A172 (cell line): ENCODE results near the gene OLFML2B. TPM values are rescaled to one million over a fixed set of nuclear protein-coding genes. Genes with fewer than 3 reads are reported as not detected.
"Not testable (repeated sequence)": the region's sequence is repeated elsewhere in the genome, so short reads cannot be mapped to it uniquely, and the experiment has no call there.

Experiments used
- DNase-seq: peaks from one replicate; pipeline ENCODE4 v3.0.0-alpha.2; 2015; ENCODE audit warnings: low spot score
- total RNA-seq: library from RNA; depleted of rRNA; stranded (reverse); fragments of >200 nt; shearing (Covaris generic); gene quantifications from 2 replicates; pipeline ENCODE4 v1.2.3, GENCODE V29; 2014; rRNA removed

The OLFML2B gene
- total RNA-seq: 1.9 and 2.3 TPM in 2 replicates

- peak; percentile 80 for DNase-seq
These were observed at the start of gene OLFML2B for GRCh38 chr1:162023547-162024501. TSS of gene OLFML2B (minus strand) at chr1:162023869. CDS start at chr1:162023430, 439 bp downstream.

- no peak for DNase-seq
These were observed 49.1 kb upstream of the OLFML2B start for GRCh38 chr1:162072740-162073139.

- no peak for DNase-seq
These were observed 47.2 kb upstream of the OLFML2B start for GRCh38 chr1:162070825-162071224.

GRCh38 chr1:162070094-162070748, 46.6 kb upstream of the OLFML2B start:
- DNase-seq: no peak

- DNase-seq: peak; percentile 64
These were observed 45.8 kb upstream of the OLFML2B start, which contains the start of gene NOS1AP for GRCh38 chr1:162069334-162070093. TSS of gene NOS1AP (plus strand) at chr1:162069691. CDS start at chr1:162070178, 487 bp downstream.

- no peak for DNase-seq
These were observed 44.6 kb upstream of the OLFML2B start for GRCh38 chr1:162068301-162068700.

- no peak for DNase-seq
These were observed 43.8 kb upstream of the OLFML2B start for GRCh38 chr1:162067466-162067865.

GRCh38 chr1:162066836-162067235, 43.2 kb upstream of the OLFML2B start:
- DNase-seq: not testable (repeated sequence)

GRCh38 chr1:162065016-162065415, 41.3 kb upstream of the OLFML2B start:
- DNase-seq: no peak

- DNase-seq: no peak
These were observed 38.9 kb upstream of the OLFML2B start for GRCh38 chr1:162062542-162063015.

- DNase-seq: no peak
These were observed 36.6 kb upstream of the OLFML2B start for GRCh38 chr1:162060314-162060713.

- DNase-seq: no peak
These were observed 36.1 kb upstream of the OLFML2B start for GRCh38 chr1:162059721-162060120.

GRCh38 chr1:162056579-162056978, 32.9 kb upstream of the OLFML2B start:
- no peak for DNase-seq

GRCh38 chr1:162056043-162056442, 32.4 kb upstream of the OLFML2B start:
- DNase-seq: peak; percentile 84

- peak; percentile 89 for DNase-seq
These were observed 31.4 kb upstream of the OLFML2B start for GRCh38 chr1:162055062-162055461.

GRCh38 chr1:162053949-162054348, 30.3 kb upstream of the OLFML2B start:
- DNase-seq: not testable (repeated sequence)

GRCh38 chr1:162046921-162047320, 23.3 kb upstream of the OLFML2B start:
- DNase-seq: no peak

- DNase-seq: no peak
These were observed 18.7 kb upstream of the OLFML2B start for GRCh38 chr1:162042361-162042760.

- DNase-seq: peak; percentile 21
These were observed 17.0 kb upstream of the OLFML2B start for GRCh38 chr1:162040657-162041056.

GRCh38 chr1:162040001-162040400, 16.3 kb upstream of the OLFML2B start:
- DNase-seq: no peak

GRCh38 chr1:162038624-162039023, 15.0 kb upstream of the OLFML2B start:
- no peak for DNase-seq

- DNase-seq: no peak
These were observed 12.5 kb upstream of the OLFML2B start for GRCh38 chr1:162036163-162036562.
